NK-92 (cell line): ENCODE results near the gene ZNF778.

Source experiments
- DNase-seq: peaks from one replicate; lab custom pipeline; 2025; ENCODE audit not compliant: unreplicated experiment; lab: John Stamatoyannopoulos, UW

Gene ZNF778

GRCh38 chr16:89217388-89218191, at the start of gene ZNF778:
Gene ZNF778 (plus strand): TSS chr16:89217703. CDS start chr16:89221128, 3,425 bp downstream.
- DNase-seq = no peak

GRCh38 chr16:89168381-89169189, 48.9 kb upstream of the ZNF778 start:
- DNase-seq = no peak

GRCh38 chr16:89169778-89170177, 47.7 kb upstream of the ZNF778 start:
- no peak for DNase-seq

- DNase-seq = no peak
Observed at GRCh38 chr16:89170346-89171215, 46.9 kb upstream of the ZNF778 start.

GRCh38 chr16:89171216-89172170, 46.0 kb upstream of the ZNF778 start, which contains the start of gene CDH15:
Gene CDH15 (plus strand): TSS chr16:89171748. CDS start chr16:89171832, 84 bp downstream.
- peak; percentile 55 for DNase-seq

- no peak for DNase-seq
Observed at GRCh38 chr16:89172171-89172527, 45.4 kb upstream of the ZNF778 start.

GRCh38 chr16:89172528-89173173, 44.9 kb upstream of the ZNF778 start:
- DNase-seq = no peak

- no peak for DNase-seq
Observed at GRCh38 chr16:89173174-89173921, 44.2 kb upstream of the ZNF778 start.

- DNase-seq = no peak
Observed at GRCh38 chr16:89174055-89174827, 43.3 kb upstream of the ZNF778 start.

GRCh38 chr16:89174877-89175276, 42.6 kb upstream of the ZNF778 start:
- no peak for DNase-seq

GRCh38 chr16:89175280-89176146, 42.0 kb upstream of the ZNF778 start:
- DNase-seq = no peak

GRCh38 chr16:89176147-89176690, 41.3 kb upstream of the ZNF778 start:
- no peak for DNase-seq

- DNase-seq = no peak
Observed at GRCh38 chr16:89176717-89177116, 40.8 kb upstream of the ZNF778 start.

- DNase-seq = no peak
Observed at GRCh38 chr16:89177501-89177900, 40.0 kb upstream of the ZNF778 start.

- DNase-seq = no peak
Observed at GRCh38 chr16:89178453-89179147, 38.9 kb upstream of the ZNF778 start.

- DNase-seq = no peak
Observed at GRCh38 chr16:89179148-89179484, 38.4 kb upstream of the ZNF778 start.
